Upper lobe of left lung (tissue), 6 donors: Measurements from ENCODE around the gene PRPF18. TPM values are rescaled to one million over a fixed set of nuclear protein-coding genes. Genes with fewer than 3 reads are reported as not detected.
A peak's percentile ranks its signal among the peaks of the same experiment; 100 is the strongest.

Source experiments
- ATAC-seq, 2 donors: fragments of 200-7000 bp; cut with Tn5 transposase; one replicate each; pipeline ENCODE4 v1.9.1; 2022; ENCODE audit warnings: mild to moderate bottlenecking in 2 of 2, moderate library complexity in 2 of 2; ENCODE audit not compliant: low FRiP score in 2 of 2
- DNase-seq, 2 donors: peaks; one replicate each; pipeline ENCODE4 v3.0.0-alpha.2; 2019 to 2020
- H3K27ac ChIP-seq, 4 donors: fragments of 200-600 bp; sonication (generic); one replicate each; pipeline ENCODE4 v1.5.1; 2016 to 2019
- H3K27me3 ChIP-seq, 4 donors: fragments of 200-600 bp; sonication (generic); one replicate each; pipeline ENCODE4 v1.5.1; 2017 to 2019
- H3K36me3 ChIP-seq, 4 donors: fragments of 200-600 bp; sonication (generic); one replicate each; pipeline ENCODE4 v1.5.1; 2016 to 2019
- H3K4me1 ChIP-seq, 4 donors: fragments of 200-600 bp; sonication (generic); one replicate each; pipeline ENCODE4 v1.5.1; 2018 to 2019
- H3K4me3 ChIP-seq, 4 donors: fragments of 200-600 bp; sonication (generic); one replicate each; pipeline ENCODE4 v1.5.1; 2017 to 2019; ENCODE audit warnings: mild to moderate bottlenecking in 2 of 4, moderate library complexity in 1 of 4
- H3K9me3 ChIP-seq, 4 donors: fragments of 200-600 bp; sonication (generic); one replicate each; pipeline ENCODE4 v1.5.1; 2018 to 2019
- EP300 ChIP-seq, 4 donors: sonication (generic); formaldehyde crosslinking; IDR thresholded peaks; one replicate each; pipeline ENCODE4 v1.5.1; 2017; ENCODE audit warnings: antibody characterized with exemption in 4 of 4, control low read depth in 2 of 4
- POLR2A ChIP-seq, 4 donors: fragments of 450-650 bp; IDR thresholded peaks; one replicate each; pipeline ENCODE4 v1.5.1; 2016 to 2017; ENCODE audit warnings: antibody characterized with exemption in 4 of 4, mild to moderate bottlenecking in 2 of 4
- POLR2AphosphoS5 ChIP-seq, 2 donors: sonication (generic); formaldehyde crosslinking; IDR thresholded peaks; one replicate each; pipeline ENCODE4 v1.5.1; 2017; ENCODE audit warnings: antibody characterized with exemption in 2 of 2
- WGBS, 2 donors: methylation state at CpG; one replicate each; pipeline ENCODE4 v1.1.5; 2017 to 2018; 5-methylcytosine and 5-hydroxymethylcytosine counted together
- total RNA-seq, 6 donors: library from RNA; depleted of rRNA in 4 of 6; stranded (reverse); fragments of >200 nt in 4 of 6; gene quantifications; one replicate each; pipeline versions ENCODE4 v1.1.0 to v1.2.1, GENCODE V29; 2016 to 2021
- TF ChIP-seq, protein P1 (sequence below), 6 experiments: fragments of 450-650 bp in 4 of 6; fragments of 200-600 bp in 2 of 6; sonication (generic) in 2 of 6; IDR thresholded peaks; one replicate each; pipeline ENCODE4 v1.5.1; 2016 to 2019; ENCODE audit warnings: antibody characterized with exemption in 6 of 6
- donor health status: DM: no; HTN: no; CAD: no; lungs with moderate emphysema.
- donor health status: DM: no; HTN: yes; CAD: no; lungs with severe emphysema.

The PRPF18 gene
- total RNA-seq, 6 donors from 2014 or later: 14.4 to 50.3 (median 22.3) TPM

DNA sequence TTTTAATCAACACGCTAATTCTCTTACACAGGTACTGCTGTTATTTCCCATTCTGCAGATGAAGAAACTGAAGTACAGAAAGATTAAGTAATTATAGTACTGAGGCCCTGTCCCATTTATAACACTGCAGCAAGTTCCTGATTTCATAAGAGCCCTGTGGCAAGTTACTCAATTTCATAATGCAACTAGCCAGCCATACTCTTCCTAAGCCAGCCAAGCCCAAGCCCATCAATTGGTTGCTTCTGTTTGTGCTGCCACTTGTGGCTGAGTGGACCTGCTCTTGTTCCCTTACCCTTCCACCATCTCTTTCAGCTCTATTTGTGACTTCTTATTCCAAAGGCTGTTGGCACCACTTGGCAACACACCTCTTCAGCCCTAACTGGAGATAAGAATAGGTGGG lies 19.7 kb upstream of the PRPF18 start:
- Histone ChIP-seq H3K4me1 (peaks cover 0 to 3% (median 0%) of the 10 kb centered on the region in 4 donors), H3K36me3 (no peaks in the 10 kb centered on the region), H3K9me3 (no peaks in the 10 kb centered on the region), H3K27ac (no peak overlapping the region), H3K4me3 (no peak overlapping the region), H3K27me3 (no peaks in the 10 kb centered on the region)
- 56 to 71% methylated on average over 1 of the region's 1 CpG for WGBS, 2 donors
- DNase-seq (peak in 1 of 2 donors; percentile 78), ATAC-seq (peak; percentile 60 to 76)
- TF ChIP-seq POLR2A (IDR thresholded peaks at IDR 0.05): no peak
- no peak for TF ChIP-seq POLR2AphosphoS5 (IDR thresholded peaks at IDR 0.05)
- TF ChIP-seq EP300 (IDR thresholded peaks at IDR 0.05): no peak
- TF ChIP-seq, protein P1, sequence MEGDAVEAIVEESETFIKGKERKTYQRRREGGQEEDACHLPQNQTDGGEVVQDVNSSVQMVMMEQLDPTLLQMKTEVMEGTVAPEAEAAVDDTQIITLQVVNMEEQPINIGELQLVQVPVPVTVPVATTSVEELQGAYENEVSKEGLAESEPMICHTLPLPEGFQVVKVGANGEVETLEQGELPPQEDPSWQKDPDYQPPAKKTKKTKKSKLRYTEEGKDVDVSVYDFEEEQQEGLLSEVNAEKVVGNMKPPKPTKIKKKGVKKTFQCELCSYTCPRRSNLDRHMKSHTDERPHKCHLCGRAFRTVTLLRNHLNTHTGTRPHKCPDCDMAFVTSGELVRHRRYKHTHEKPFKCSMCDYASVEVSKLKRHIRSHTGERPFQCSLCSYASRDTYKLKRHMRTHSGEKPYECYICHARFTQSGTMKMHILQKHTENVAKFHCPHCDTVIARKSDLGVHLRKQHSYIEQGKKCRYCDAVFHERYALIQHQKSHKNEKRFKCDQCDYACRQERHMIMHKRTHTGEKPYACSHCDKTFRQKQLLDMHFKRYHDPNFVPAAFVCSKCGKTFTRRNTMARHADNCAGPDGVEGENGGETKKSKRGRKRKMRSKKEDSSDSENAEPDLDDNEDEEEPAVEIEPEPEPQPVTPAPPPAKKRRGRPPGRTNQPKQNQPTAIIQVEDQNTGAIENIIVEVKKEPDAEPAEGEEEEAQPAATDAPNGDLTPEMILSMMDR (IDR thresholded peaks at IDR 0.05): no peak

DNA sequence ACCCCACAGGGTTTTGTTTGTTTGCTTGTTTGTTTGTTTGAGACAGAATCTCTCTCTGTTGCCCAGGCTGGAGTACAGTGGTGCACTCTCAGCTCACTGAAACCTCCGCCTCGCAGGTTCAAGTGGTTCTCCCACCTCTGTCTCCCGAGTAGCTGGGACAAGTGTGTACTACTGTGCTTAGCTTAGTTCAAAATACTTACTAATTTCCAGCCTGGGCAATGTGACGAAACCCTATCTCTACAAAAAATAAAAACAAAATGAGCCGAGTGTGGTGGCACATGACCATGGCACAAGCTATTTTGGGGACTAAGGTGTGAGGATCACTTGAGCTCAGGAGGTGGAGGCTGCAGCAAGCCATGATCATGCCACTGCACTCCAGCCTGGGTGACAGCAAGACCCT lies 15.2 kb upstream of the PRPF18 start:
- no peak for DNase-seq
- peaks cover 0 to 3% (median 0%) of the 10 kb centered on the region in 4 donors for H3K4me1 ChIP-seq
- no peak for ATAC-seq
- no peak overlapping the region for H3K27ac ChIP-seq
- TF ChIP-seq, protein P1 (IDR thresholded peaks at IDR 0.05): no peak
- TF ChIP-seq POLR2AphosphoS5 (IDR thresholded peaks at IDR 0.05) (no peak), POLR2A (IDR thresholded peaks at IDR 0.05) (no peak), EP300 (IDR thresholded peaks at IDR 0.05) (no peak)
- WGBS, 2 donors: 35 to 48% methylated on average over 5 of the region's 5 CpGs
- no peak overlapping the region for H3K4me3 ChIP-seq
- no peaks in the 10 kb centered on the region for H3K36me3 ChIP-seq
- no peaks in the 10 kb centered on the region for H3K27me3 ChIP-seq
- H3K9me3 ChIP-seq: peaks cover 0 to 4% (median 0%) of the 10 kb centered on the region in 4 donors

DNA sequence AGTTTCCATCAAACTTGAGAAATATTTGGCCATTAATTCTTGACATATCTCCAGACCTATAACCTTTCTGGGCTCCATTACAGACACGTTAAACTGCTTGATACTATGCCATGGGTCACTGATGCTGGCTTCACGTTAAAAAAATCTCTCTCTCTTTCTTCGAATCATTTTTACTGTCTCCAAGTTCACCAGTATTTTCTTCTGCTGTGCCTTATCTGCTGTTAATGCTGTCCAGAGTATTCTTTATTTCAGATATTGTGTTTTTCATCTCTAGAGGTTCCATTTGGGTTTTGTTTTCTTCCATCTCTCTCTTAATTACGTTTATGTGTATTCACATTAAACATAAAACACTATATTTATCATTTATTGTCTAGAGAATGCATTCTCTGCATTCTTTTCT lies 12.8 kb upstream of the PRPF18 start:
- Histone ChIP-seq H3K4me3 (no peak overlapping the region), H3K36me3 (no peaks in the 10 kb centered on the region), H3K4me1 (no peaks in the 10 kb centered on the region), H3K9me3 (peaks cover 0 to 4% (median 0%) of the 10 kb centered on the region in 4 donors), H3K27ac (no peak overlapping the region), H3K27me3 (no peaks in the 10 kb centered on the region)
- ATAC-seq (no peak), DNase-seq (no peak)
- 64 to 80% methylated on average over 4 of the region's 4 CpGs for WGBS, 2 donors
- TF ChIP-seq POLR2AphosphoS5 (IDR thresholded peaks at IDR 0.05) (no peak), EP300 (IDR thresholded peaks at IDR 0.05) (no peak), POLR2A (IDR thresholded peaks at IDR 0.05) (no peak)
- TF ChIP-seq, protein P1 (IDR thresholded peaks at IDR 0.05): no peak

DNA sequence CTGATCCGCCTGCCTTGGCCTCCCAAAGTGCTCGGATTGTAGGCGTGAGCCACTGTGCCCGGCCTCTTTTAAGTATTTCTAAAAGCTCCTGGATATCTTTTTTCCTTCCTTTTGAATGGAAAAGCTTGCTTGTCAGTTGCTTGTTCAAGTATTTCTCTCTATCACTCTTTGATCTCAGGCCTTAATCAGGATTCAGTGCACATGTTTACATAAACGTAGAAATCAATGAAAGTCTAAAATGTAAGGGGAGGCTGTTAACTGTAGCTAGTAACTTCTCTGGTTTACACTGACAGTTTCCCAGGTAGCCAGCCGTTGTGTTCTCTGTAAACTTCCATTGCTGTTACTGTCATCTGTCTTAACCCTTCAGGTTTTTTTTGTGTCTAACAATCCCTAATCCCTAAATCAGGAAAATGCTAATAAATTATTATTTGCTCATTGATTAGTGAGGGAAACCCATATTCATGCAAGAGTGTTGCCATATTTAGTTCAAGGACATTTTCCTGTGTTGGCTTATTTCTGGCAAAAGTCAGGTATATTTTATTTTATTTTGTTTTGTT lies 1.5 kb upstream of the PRPF18 start:
- Histone ChIP-seq H3K4me3 (no peak overlapping the region), H3K4me1 (peaks cover 8 to 16% (median 11%) of the 10 kb centered on the region in 4 donors)
- WGBS, 2 donors: 78 to 86% methylated on average over 6 of the region's 6 CpGs

More for the DNA sequence above, 1.5 kb upstream of the PRPF18 start:
- no peaks in the 10 kb centered on the region for H3K9me3 ChIP-seq
- ATAC-seq: no peak
- no peak overlapping the region for H3K27ac ChIP-seq
- H3K36me3 ChIP-seq: no peaks in the 10 kb centered on the region
- TF ChIP-seq POLR2AphosphoS5 (IDR thresholded peaks at IDR 0.05): no peak
- TF ChIP-seq, protein P1 (IDR thresholded peaks at IDR 0.05): no peak
- TF ChIP-seq POLR2A (IDR thresholded peaks at IDR 0.05): no peak
- no peak for TF ChIP-seq EP300 (IDR thresholded peaks at IDR 0.05)
- no peak for DNase-seq
- H3K27me3 ChIP-seq: no peaks in the 10 kb centered on the region
